Heart left ventricle (tissue), 16 donors: ENCODE data around the gene ATXN7L3. TPM values are rescaled to one million over a fixed set of nuclear protein-coding genes. Genes with fewer than 3 reads are reported as not detected.

Experiments used
- ATAC-seq, 4 donors: fragments of 200-7000 bp; cut with Tn5 transposase; one replicate each; pipeline ENCODE4 v1.9.1; 2020 to 2022; ENCODE audit warnings: moderate library complexity in 4 of 4, mild to moderate bottlenecking in 3 of 4, moderate number of reproducible peaks in 1 of 4
- DNase-seq, 5 donors: peaks; one replicate each; pipeline ENCODE4 v3.0.0-alpha.2; 2020
- H3K27ac ChIP-seq, 12 donors: fragments of 200-600 bp; sonication (generic) in 4 of 12; one replicate each; pipeline versions ENCODE4 v1.5.0 to v1.8.0; 2016 to 2022; ENCODE audit warnings: mild to moderate bottlenecking in 2 of 12
- H3K27me3 ChIP-seq, 9 donors: fragments of 200-600 bp; sonication (generic) in 2 of 9; one replicate each; pipeline versions ENCODE4 v1.5.1 to v1.8.0; 2016 to 2022; ENCODE audit warnings: mild to moderate bottlenecking in 3 of 9
- H3K36me3 ChIP-seq, 9 donors: fragments of 200-600 bp; sonication (generic) in 2 of 9; one replicate each; pipeline versions ENCODE4 v1.5.0 to v1.8.0; 2018 to 2022; ENCODE audit warnings: mild to moderate bottlenecking in 2 of 9
- H3K4me1 ChIP-seq, 12 donors: fragments of 200-600 bp; sonication (generic) in 4 of 12; one replicate each; pipeline versions ENCODE4 v1.5.0 to v1.8.0; 2016 to 2022; ENCODE audit warnings: mild to moderate bottlenecking in 3 of 12
- H3K4me3 ChIP-seq, 12 donors: fragments of 200-600 bp; sonication (generic) in 4 of 12; one replicate each; pipeline versions ENCODE4 v1.5.0 to v1.8.0; 2017 to 2022; ENCODE audit warnings: mild to moderate bottlenecking in 9 of 12, moderate library complexity in 4 of 12
- H3K9me3 ChIP-seq, 12 donors: fragments of 200-600 bp; sonication (generic) in 4 of 12; one replicate each; pipeline versions ENCODE4 v1.5.0 to v1.8.0; 2016 to 2022; ENCODE audit warnings: mild to moderate bottlenecking in 1 of 12
- POLR2A ChIP-seq, 2 donors: fragments of 450-650 bp; IDR thresholded peaks; one replicate each; pipeline ENCODE4 v1.6.1; 2017; ENCODE audit warnings: antibody characterized with exemption in 2 of 2, mild to moderate bottlenecking in 2 of 2, moderate library complexity in 2 of 2
- WGBS, 4 donors: extraction: QIAGEN DNeasy Blood & Tissue Kit in 2 of 4; methylation state at CpG; one replicate each; pipeline versions ENCODE4 v1.1.5 to v1.1.7; 2013 to 2018; 5-methylcytosine and 5-hydroxymethylcytosine counted together
- intact Hi-C, 10 donors: fragments of 100-400 bp; cut with DNase I; formaldehyde crosslinking; loops; one replicate each; pipeline versions ENCODE4 v1.11.1 to v1.14.2; 2022
- polyA plus RNA-seq, 2 donors: library from polyadenylated mRNA; stranded (reverse); fragments of 200-250 nt; gene quantifications; one replicate each; pipeline ENCODE4 v1.2.3, GENCODE V29; 2013
- total RNA-seq, 9 donors: library from RNA; depleted of rRNA in 2 of 9; stranded (reverse); fragments of >200 nt in 2 of 9; fragmentation: NEBNext Ultra II Directional in 3 of 9; extraction: Animal tissue kit (Norgen Biotek cat#: 25700) in 3 of 9; gene quantifications; one replicate each; pipeline versions ENCODE4 v1.1.0 to v1.2.4, GENCODE V29; 2016 to 2023
- TF ChIP-seq, protein P1 (sequence below), 12 donors: fragments of 200-600 bp; sonication (generic) in 4 of 12; IDR thresholded peaks; one replicate each; pipeline versions ENCODE4 v1.5.0 to v1.8.0; 2018 to 2022; ENCODE audit warnings: antibody characterized with exemption in 12 of 12, mild to moderate bottlenecking in 5 of 12
- donor health status: ischemic (EF 13 %, LVEDD 7.1; RV severe dilation, severe dysfunction).
- donor health status: healthy with polysubstance abuse.
- donor health status: DM: no; HTN: yes; CAD: no.
- donor health status: DM: no; HTN: no; CAD: no.
- donor health status: ischemic (EF 25% LVEDD 6.9; RV normal size, moderate dysfunction).
- donor health status: ischemic (EF 25% LVEDD 5.7; RV mildly dilated, moderate dysfunction).
- donor health status: healthy.
- donor health status: DM: yes; HTN: yes; CAD: no.
- donor health status: ischemic (EF 35%, LVEDD 5.7; RV mildly dilated, moderate dysfunction).
- donor health status: nonischemic (EF 11% LVEDD 7.7; RV severe dilation, severe dysfunction).
- donor health status: DM: yes; HTN: yes; CAD: no.
- donor health status: PGD.
- donor health status: ischemic (EF 29% LVEDD 5.4; RV normal size, mild dysfunction).
- donor health status: nonischemic (EF 23%, LVEDD 6.1; RV moderate dilation, normal function).

Gene ATXN7L3
- total and polyA plus RNA-seq, 11 donors, result 24.1 to 54.4 (median 35.3) TPM

DNA sequence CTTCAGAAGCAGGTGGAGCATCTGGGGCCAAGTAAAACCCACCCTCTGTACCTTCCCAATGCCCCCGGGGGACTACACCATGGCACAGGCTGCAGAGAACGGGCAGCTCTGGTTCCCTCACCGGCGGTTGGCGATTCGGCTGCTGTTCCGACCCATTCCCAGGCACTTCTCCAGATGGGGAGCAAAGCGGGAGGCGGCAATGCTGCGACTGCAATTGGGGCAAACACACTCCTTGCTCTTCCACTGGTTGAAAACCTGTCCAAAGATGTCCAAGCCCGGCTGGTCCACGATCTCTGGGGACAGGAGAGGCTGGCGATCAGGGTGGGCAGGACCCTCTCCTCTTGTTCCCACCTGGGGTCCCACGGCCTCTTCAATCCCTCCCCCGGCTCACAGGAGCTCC, 2.6 kb downstream of the ATXN7L3 start:
- intact Hi-C loops, result no loop called here
- DNase-seq (peak in 1 of 5 donors; percentile 29), ATAC-seq (no peak)
- Histone ChIP-seq H3K9me3 (no peaks in the 10 kb centered on the region), H3K27me3 (no peaks in the 10 kb centered on the region), H3K4me3 (no peak overlapping the region), H3K4me1 (peaks cover 0 to 30% (median 13%) of the 10 kb centered on the region in 12 donors), H3K36me3 (peaks cover 0 to 53% (median 44%) of the 10 kb centered on the region in 9 donors), H3K27ac (peak overlapping the region in 1 of 12 donors; percentile 99)
- 81 to 94% (median 88%) methylated on average over 6 to 15 of the region's 15 CpGs for WGBS, 4 donors
- TF ChIP-seq, protein P1, sequence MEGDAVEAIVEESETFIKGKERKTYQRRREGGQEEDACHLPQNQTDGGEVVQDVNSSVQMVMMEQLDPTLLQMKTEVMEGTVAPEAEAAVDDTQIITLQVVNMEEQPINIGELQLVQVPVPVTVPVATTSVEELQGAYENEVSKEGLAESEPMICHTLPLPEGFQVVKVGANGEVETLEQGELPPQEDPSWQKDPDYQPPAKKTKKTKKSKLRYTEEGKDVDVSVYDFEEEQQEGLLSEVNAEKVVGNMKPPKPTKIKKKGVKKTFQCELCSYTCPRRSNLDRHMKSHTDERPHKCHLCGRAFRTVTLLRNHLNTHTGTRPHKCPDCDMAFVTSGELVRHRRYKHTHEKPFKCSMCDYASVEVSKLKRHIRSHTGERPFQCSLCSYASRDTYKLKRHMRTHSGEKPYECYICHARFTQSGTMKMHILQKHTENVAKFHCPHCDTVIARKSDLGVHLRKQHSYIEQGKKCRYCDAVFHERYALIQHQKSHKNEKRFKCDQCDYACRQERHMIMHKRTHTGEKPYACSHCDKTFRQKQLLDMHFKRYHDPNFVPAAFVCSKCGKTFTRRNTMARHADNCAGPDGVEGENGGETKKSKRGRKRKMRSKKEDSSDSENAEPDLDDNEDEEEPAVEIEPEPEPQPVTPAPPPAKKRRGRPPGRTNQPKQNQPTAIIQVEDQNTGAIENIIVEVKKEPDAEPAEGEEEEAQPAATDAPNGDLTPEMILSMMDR (IDR thresholded peaks at IDR 0.05), result no peak
- no peak for TF ChIP-seq POLR2A (IDR thresholded peaks at IDR 0.05)

DNA sequence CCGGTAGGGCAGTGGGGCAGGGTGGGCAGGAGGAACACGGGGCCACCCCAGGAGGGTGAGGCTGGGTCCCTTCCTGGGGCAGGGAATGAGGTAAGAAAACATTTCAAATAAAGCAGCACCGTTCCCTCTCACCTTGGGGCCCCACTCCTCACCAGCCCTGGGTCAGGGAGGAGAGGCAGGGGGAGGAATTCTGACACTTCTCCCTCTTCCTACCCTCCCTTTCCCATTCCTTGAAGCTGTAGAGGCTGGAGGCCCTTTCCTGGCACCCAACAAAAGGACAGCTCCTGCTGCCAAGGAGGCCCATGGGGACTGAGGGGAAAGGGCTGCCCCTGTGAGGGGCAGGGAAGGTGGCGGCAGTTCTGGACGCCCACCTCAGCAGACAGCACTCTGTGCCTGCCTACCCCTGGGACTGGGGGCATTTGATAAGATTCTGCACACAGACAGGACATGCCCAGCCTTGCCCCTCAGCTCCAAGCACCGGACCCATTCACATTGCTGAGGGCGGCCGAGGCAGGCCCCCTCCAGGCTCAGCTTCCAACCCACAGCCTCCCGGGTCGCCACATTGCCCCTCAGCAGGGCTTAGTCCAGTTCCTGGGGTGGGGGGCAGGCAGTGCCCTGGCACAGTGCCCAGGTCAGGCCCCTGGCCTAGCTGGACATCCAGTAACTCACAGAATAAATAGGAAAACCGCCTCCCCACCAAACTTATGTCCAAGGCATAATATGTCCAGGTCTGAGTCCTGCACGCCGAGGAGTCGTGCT, 6.2 kb downstream of the ATXN7L3 start:
- TF ChIP-seq, protein P1 (IDR thresholded peaks at IDR 0.05), result no peak
- TF ChIP-seq POLR2A (IDR thresholded peaks at IDR 0.05), result no peak
- no peak for ATAC-seq
- Histone ChIP-seq H3K36me3 (peaks cover 0 to 78% (median 69%) of the 10 kb centered on the region in 9 donors), H3K9me3 (no peaks in the 10 kb centered on the region), H3K27ac (peak overlapping the region in 1 of 12 donors; percentile 37), H3K27me3 (no peaks in the 10 kb centered on the region), H3K4me3 (no peak overlapping the region), H3K4me1 (peaks cover 0 to 31% (median 8%) of the 10 kb centered on the region in 12 donors)
- DNase-seq, result peak in 1 of 5 donors; percentile 18
- 86 to 93% (median 90%) methylated on average over 11 to 14 of the region's 14 CpGs for WGBS, 4 donors
- intact Hi-C loops, result no loop called here

DNA sequence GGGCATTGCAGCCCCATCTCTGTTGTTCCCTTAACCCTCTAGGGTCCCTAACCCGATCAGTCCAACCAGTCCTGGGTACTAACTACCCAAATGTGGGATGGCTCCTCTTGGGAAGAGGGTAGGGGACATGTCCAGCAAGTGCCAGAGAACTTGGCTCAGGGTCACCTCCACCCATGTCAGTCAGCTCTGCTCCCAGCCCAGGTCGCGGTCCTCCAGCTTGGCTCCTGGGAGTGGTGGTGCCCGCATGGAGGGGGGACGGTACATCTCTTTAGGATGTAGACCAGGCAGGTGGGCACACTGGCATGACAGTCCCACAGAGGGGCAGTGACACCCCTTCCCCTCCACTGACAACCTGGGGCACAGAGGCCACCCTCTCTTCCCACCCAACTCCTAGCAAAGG, 6.9 kb downstream of the ATXN7L3 start:
- Histone ChIP-seq H3K36me3 (peaks cover 0 to 81% (median 69%) of the 10 kb centered on the region in 9 donors), H3K4me1 (peaks cover 0 to 31% (median 10%) of the 10 kb centered on the region in 12 donors), H3K27me3 (no peaks in the 10 kb centered on the region), H3K4me3 (no peak overlapping the region), H3K27ac (peak overlapping the region in 1 of 12 donors; percentile 32), H3K9me3 (no peaks in the 10 kb centered on the region)
- peak in 1 of 5 donors; percentile 21 for DNase-seq
- 85 to 92% (median 88%) methylated on average over 5 of the region's 5 CpGs for WGBS, 4 donors
- TF ChIP-seq, protein P1 (IDR thresholded peaks at IDR 0.05), result no peak
- TF ChIP-seq POLR2A (IDR thresholded peaks at IDR 0.05), result no peak
- intact Hi-C loops, result no loop called here
- ATAC-seq, result no peak

DNA sequence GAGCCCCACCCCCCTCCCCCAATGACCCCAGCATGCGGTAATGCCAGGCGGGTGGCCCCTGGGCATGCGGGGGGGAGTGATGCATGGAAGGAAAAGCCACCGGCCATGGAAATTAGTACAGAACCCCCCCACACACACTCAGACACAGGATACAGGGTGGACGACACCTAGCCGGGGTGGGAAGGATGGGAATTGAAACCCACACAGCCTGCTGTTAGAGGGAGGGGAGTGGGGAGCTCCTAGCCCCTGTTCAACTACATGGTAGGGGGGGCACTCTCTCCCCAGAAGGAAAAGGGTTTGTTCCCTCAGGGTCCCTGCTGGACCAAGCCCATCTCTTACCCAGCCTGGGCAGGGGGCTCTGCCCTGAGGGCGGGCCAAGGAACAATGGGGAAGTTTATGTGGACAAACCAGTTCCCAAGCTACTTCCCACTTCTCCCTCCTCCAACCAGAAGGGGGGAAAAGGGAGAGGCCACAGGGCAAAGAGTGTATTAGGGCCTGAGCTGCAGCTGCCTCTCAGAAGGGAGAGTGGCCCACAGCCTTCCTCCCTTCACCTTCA, 7.7 kb downstream of the ATXN7L3 start:
- DNase-seq, result peak in 1 of 5 donors; percentile 25
- Histone ChIP-seq H3K9me3 (no peaks in the 10 kb centered on the region), H3K27me3 (no peaks in the 10 kb centered on the region), H3K36me3 (peaks cover 0 to 74% (median 64%) of the 10 kb centered on the region in 9 donors), H3K4me1 (peaks cover 0 to 29% (median 11%) of the 10 kb centered on the region in 12 donors), H3K27ac (peak overlapping the region in 1 of 12 donors; percentile 32), H3K4me3 (no peak overlapping the region)
- TF ChIP-seq, protein P1 (IDR thresholded peaks at IDR 0.05), result no peak
- TF ChIP-seq POLR2A (IDR thresholded peaks at IDR 0.05), result no peak
- 63 to 75% (median 69%) methylated on average over 7 of the region's 7 CpGs for WGBS, 4 donors
- intact Hi-C loops, result no loop called here
- peak in 3 of 4 donors; percentile 3 to 7 (median 3) for ATAC-seq
